ENCODE data around the gene COL2A1. TPM values are rescaled to one million over a fixed set of nuclear protein-coding genes. Genes with fewer than 3 reads are reported as not detected.

COL2A1 gene
- total and polyA plus RNA-seq, 2 donors (not counting 3 experiments of a cell fraction or from before 2014, with no cell fraction given): not detected

- intact Hi-C loops (cut with micrococcal nuclease) (no loop called here), dilution Hi-C loops (cut with MboI; ENCODE audit: extremely low pct_ligation_motif_present, low sequenced_read_pairs) (no loop called here)
- CTCF ChIA-PET: no interaction called here
Observed at GRCh38 chr12:48007206-48007605, 2.9 kb upstream of the COL2A1 start.

More at GRCh38 chr12:48007206-48007605, 2.9 kb upstream of the COL2A1 start:
- Histone ChIP-seq H4K20me1 (replicated peaks; ENCODE audit: control insufficient read depth, extremely low read depth, insufficient read depth, low read length) (no peaks in the 10 kb centered on the region), H3K9me1 (replicated peaks; ENCODE audit: control insufficient read depth, extremely low read depth, insufficient read depth, low read length) (no peaks in the 10 kb centered on the region), H3K4me2 (ENCODE audit: insufficient read depth, low read length) (no peak overlapping the region), H3K9me3 (replicated peaks; ENCODE audit: control insufficient read depth, insufficient read depth, low read length) (no peaks in the 10 kb centered on the region), H3K27me3 (ENCODE audit: control insufficient read depth in 2 of 2, insufficient read depth in 2 of 2, low read length in 2 of 2) (peaks cover 63 to 74% of the 10 kb centered on the region in 2 experiments), H2AFZ (ENCODE audit: low read depth, low read length) (no peak overlapping the region), H3K36me3 (ENCODE audit: control insufficient read depth in 2 of 2, extremely low read depth in 1 of 2, insufficient read depth in 2 of 2, low read length in 2 of 2) (no peaks in the 10 kb centered on the region), H3K9ac (replicated peaks; ENCODE audit: extremely low read depth, insufficient read depth, low read length) (no peak overlapping the region), H3K79me2 (ENCODE audit: control insufficient read depth, insufficient read depth, low read length) (no peaks in the 10 kb centered on the region), H3K4me3 (replicated peaks in 1 of 3; ENCODE audit: insufficient read depth in 1 of 3, low read depth in 1 of 3, low read length in 3 of 3) (no peak overlapping the region), H3K27ac (ENCODE audit: insufficient read depth, low read depth, low read length) (no peak overlapping the region), H3K4me1 (ENCODE audit: control insufficient read depth, extremely low read depth, insufficient read depth, low read length) (peaks cover 9% of the 10 kb centered on the region)
- no TSS peak for BruUV-seq (replicated peaks)
- FAIRE-seq (no peak), DNase-seq (ENCODE audit: low read depth, low spot score) (no peak)
- POLR2A ChIA-PET: no interaction called here
- no peak for TF ChIP-seq POLR2A (IDR thresholded peaks at IDR 0.05; ENCODE audit: low read depth, low read length)
- no peak for TF ChIP-seq FOS (IDR thresholded peaks at IDR 0.05; ENCODE audit: borderline replicate concordance, insufficient read depth, low read length)
- TF ChIP-seq POLR2AphosphoS5 (IDR thresholded peaks at IDR 0.05; ENCODE audit: insufficient read depth, low read depth, low read length): no peak
- no peak for TF ChIP-seq EZH2 (IDR thresholded peaks at IDR 0.05; ENCODE audit: borderline replicate concordance, low read depth, low read length, severe bottlenecking)
- TF ChIP-seq GATA2 (IDR thresholded peaks at IDR 0.05; ENCODE audit: insufficient read depth, insufficient read length, low read depth, low read length): no peak
- TF ChIP-seq MAX (IDR thresholded peaks at IDR 0.05; ENCODE audit: insufficient read depth, insufficient read length): no peak
- TF ChIP-seq MYC (IDR thresholded peaks at IDR 0.05; ENCODE audit: low read depth, low read length): no peak
- TF ChIP-seq CTCF (IDR thresholded peaks at IDR 0.05; ENCODE audit: extremely low read depth in 1 of 2, insufficient read depth in 1 of 2, low read depth in 1 of 2, low read length in 2 of 2): no peak
- no peak for TF ChIP-seq JUN (IDR thresholded peaks at IDR 0.05; ENCODE audit: borderline replicate concordance, insufficient read depth, insufficient read length, low read depth)

All from endothelial cell of umbilical vein (primary cell).